HG03469 (cell line): ENCODE data around the gene WDR18.

Experiments used
- ATAC-seq: cut with Tn5 transposase; IDR thresholded peaks from one replicate; pipeline ENCODE4 v1.9.1; 2021; ENCODE audit warnings: mild to moderate bottlenecking, moderate library complexity, moderate number of reproducible peaks; ENCODE audit not compliant: unreplicated experiment

The WDR18 gene

DNA sequence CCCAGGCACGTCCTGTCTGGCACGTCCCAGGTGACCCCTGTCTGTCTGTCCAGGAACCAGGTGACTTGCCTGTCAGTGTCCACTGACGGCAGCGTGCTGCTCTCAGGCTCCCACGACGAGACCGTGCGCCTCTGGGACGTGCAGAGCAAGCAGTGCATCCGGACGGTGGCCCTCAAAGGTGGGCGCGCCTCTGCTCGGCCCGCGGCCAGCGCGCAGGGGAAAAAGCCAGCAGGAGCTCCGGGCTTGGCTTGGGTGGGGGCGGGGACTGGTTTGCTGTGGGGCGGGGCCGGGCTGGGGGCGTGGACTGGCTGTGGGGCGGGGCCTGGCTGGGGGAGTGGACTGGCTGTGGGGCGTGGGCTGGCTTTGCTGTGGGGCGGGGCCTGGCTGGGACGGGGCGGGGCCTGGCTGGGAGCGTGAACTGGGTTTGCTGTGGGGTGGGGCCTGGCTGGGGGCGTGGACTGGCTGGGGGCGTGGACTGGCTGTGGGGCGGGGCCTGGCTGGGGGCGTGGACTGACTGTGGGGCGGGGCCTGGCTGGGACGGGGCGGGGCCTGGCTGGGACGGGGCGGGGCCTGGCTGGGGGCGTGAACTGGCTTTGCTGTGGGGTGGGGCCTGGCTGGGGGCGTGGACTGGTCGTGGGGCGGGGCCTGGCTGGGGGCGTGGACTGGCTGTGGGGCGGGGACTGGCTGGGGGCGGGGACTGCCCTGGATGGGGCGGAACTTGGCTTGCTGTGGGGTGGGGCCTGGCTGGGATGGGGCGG lies 7.2 kb downstream of the WDR18 start:
- no peak for ATAC-seq

DNA sequence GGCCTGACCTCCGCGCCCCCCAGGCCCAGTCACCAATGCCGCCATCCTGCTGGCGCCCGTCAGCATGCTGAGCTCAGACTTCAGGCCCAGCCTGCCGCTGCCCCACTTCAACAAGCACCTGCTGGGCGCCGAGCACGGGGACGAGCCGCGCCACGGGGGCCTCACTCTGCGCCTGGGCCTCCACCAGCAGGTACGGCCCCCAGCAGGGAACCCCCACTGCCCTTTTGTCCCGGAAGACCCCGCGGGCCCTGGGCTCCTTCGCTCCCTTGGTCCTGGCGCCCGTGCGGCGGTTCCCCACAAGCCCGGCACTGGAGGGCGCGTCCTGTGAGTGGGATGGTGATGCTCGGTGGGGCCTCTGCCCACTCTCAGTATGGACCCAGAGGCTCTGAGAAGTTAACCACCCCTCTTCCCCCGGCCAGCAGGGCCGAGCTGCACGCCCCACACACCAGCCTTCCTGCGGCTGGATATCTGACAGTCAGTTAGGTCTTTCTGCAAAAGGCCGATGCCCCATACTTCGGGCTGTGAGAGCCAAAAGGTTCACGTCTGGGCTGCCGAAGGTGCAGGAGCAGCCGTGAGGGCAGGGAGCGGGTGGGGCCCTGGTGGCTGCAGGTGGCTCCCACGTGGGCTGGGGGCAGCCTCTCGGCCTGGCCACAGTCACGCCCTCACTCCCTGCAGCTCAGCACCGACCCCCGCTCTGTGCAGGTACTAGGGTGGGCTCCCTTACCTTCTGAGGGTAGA lies 8.0 kb downstream of the WDR18 start:
- ATAC-seq: no peak

DNA sequence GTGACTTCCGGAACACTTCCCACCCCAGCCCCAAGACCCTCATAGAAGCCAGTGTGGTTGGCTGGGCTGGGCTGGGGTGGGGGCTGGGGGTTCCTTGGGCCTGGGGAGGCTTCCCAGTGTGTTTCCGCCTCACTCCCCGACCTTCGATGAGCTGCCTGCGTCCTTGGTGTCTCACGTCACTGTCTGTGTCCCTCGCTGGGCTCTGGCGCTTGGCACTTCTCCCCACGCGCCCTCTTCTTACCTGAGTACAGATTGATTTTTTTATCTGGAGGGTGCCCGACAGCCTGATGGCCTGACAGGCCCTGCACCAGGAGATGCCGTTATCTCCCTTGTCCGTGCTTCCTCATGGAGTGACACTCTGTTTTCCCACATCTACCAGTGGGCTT lies 8.5 kb downstream of the WDR18 start:
- no peak for ATAC-seq

DNA sequence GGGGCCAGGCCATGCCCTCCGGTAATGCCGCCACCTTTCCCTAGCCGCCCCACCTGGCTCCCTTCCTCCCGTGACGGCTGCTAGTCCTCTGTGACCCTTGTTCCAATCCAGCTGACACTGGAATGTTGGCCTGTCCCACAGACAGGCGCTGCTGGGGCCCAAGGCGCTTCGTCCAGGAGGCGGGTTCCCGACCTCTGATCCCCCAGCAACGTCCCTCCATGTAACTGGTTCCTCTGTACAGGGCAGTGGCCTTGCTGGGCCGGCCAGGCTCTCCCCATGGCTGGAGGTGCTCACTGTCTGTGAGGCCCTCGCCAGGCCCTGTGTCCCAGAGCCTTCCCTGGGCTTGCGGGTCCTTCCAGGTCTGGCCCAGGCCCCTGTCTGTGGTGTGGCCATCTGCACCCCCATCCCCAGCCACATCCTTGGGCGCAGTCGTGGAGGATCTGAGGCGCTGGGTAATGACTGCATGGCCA lies 9.3 kb downstream of the WDR18 start:
- ATAC-seq: no peak

DNA sequence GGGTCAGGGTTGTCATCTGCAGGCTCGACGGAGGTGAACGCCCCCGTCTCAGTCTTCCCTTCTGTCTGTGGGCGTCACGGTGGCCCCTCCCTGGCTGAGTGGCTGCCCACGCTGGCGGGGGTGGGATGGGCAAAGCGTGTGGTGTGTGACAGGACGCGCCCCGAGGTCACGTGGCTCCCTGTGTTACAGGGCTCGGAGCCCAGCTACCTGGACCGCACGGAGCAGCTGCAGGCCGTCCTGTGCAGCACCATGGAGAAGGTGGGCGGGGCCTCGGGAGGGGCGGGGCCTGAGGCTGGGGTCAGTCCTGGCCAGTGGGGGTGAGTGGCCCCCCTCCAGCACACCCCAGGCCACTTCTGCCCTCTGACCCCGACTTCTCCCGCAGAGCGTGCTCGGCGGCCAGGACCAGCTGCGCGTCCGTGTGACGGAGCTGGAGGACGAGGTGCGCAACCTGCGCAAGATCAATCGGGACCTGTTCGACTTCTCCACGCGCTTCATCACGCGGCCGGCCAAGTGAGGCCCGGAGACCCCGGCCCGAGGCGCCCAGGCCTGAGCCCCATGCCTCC lies 9.8 kb downstream of the WDR18 start:
- ATAC-seq: no peak

DNA sequence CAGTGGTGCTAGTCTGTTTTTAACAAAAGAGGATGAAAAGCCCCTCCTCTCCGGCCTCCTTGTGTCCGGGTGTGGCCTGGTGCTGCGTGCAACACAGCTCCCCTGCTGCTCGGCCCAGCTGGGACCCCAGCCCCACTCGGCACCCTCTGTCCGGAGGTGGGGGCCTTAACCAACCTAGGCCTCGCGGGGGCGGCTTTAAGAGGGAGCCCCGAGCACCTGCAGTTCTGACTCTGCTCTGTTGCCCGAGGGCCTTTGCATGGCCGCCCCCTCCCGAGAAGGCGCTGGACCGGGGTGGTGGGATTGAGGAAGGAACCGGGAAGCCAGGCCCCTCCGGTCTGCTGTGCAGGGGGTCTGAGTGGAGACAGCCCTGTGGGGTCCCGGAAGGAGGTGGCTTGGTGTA lies 10.4 kb downstream of the WDR18 start:
- ATAC-seq: no peak

DNA sequence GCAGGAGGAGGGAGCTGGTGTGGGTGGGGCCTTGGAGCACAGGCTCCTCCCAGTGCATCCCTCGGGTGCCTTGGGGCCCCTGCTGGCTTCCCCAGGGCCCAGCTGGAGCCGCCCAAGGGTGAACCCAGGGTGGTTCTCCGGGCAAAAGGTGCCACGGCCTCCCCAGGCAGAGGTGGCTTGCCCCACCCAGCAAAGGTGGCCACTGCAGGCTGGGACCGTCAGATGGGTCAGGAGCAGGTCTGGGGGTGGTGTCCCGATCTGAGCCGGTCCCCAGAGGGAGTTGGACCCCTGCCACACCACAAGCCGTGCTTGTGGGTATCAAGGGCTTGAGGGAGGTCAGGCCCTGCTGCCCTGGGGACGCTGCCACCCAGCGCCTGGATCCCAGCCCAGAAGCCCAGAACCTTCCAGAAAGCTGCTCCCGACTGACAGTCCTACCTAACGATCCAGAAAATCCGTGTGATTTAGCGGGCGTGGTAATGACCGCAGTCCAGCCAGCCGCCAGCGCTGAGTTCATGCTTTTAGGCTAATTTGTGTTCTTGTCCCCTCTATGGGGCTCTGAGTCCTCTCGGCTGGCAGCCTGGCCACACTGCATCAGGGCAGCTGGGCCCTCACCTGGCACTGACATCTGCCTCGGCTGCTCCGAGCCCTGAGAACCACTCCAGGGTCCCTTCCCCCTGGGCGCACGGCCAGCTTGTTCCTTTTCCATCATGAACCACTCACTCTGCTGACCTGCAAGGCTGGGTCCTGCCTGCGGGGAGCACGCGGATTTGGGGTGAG lies 11.1 kb downstream of the WDR18 start:
- ATAC-seq: no peak

DNA sequence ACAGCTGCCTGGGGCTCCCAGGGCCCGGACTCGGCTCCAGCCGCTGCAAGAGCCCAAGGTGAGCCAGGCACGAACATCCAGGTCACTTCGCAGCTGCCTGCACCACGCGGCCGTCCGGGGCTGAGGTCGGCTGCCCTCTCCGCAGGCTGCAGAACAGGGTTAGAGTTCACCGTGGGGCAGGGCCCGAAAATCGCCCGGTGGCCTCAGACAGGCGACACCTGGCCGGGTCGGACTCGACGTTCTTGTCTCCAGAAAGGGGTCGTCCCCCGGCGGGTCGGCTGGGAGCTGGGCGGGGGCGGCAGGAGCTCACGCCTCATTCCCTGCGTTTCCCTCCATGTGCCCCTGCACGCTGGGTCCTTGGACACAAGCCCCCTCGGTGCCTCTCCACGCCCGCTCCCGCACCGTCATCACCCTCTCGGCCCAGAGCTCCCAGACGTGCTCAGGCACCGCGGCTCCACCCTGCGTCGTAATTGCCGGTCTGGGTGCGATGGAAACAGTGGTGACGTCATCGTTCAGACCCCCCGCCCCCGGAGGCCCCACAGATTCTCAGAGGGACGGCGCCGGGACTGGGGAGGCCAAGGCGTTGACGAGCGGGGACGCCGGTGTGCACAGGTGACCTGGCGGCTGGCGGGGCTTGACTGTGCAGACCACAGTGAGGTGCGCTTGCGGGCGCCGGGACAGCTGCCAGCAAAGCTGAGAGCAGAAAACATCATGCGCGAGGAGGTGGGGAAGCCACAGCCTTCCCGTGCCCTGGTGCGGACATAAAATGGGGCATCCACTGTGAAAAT lies 12.1 kb downstream of the WDR18 start:
- no peak for ATAC-seq

DNA sequence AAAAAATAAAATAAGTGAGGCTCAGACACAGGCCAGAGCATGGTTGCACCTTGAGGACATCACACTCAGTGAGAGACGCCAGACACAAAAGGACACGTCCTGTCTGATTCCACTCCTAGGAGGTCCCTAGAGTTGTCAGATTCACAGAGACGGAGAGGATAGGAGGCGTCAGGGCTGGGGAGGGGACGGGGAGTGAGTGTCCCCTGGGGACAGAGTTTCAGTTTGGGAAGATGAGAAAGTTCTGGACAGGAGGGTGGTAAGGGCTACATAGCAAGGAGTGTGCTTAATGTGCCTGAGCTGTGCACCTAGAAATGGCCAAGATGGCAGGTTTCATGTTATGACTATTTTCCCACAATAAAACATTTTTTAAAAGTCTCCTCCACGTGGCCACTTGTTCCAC lies 13.9 kb downstream of the WDR18 start:
- no peak for ATAC-seq

DNA sequence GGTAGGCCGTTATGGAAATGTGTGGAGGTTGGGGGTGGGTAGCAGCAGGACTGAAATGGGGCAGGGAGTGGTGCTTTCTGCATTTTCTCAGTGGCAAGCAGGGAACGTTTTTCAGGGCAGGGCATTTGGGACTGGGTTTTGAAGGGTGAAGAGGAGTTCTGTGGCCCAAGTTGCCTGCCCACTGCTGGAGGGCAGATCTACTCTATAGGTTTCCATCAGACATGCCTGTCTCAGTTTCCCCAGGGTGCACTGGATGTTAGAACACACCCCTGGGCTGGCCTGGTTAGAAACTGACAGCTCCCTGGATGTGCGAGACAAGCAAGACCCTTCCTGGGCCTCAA lies 15.2 kb downstream of the WDR18 start:
- ATAC-seq: no peak

DNA sequence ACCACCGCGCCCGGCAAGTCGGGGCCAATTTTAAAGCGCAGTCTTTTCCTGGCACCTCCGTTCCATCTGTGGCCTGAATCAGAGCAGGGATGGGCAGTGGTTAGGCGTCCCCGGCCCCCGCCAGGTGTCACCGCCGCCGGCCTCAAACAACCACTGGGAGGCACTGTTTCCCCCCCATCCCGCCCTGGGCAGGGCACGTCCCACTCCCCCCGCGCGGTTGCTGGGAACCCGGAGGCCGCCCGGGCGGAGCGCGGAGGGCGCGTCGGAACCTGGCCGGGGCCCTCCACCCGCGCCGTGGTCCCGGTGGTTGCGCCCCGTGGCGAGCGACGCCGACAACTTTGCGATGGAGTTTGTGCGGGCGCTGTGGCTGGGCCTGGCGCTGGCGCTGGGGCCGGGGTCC lies 15.9 kb downstream of the WDR18 start, which contains the start of gene GRIN3B:
Gene GRIN3B (plus strand): TSS at position 325 of the 400 bp plus-strand sequence. CDS start 19 bp downstream, at position 344.
- ATAC-seq: no peak

DNA sequence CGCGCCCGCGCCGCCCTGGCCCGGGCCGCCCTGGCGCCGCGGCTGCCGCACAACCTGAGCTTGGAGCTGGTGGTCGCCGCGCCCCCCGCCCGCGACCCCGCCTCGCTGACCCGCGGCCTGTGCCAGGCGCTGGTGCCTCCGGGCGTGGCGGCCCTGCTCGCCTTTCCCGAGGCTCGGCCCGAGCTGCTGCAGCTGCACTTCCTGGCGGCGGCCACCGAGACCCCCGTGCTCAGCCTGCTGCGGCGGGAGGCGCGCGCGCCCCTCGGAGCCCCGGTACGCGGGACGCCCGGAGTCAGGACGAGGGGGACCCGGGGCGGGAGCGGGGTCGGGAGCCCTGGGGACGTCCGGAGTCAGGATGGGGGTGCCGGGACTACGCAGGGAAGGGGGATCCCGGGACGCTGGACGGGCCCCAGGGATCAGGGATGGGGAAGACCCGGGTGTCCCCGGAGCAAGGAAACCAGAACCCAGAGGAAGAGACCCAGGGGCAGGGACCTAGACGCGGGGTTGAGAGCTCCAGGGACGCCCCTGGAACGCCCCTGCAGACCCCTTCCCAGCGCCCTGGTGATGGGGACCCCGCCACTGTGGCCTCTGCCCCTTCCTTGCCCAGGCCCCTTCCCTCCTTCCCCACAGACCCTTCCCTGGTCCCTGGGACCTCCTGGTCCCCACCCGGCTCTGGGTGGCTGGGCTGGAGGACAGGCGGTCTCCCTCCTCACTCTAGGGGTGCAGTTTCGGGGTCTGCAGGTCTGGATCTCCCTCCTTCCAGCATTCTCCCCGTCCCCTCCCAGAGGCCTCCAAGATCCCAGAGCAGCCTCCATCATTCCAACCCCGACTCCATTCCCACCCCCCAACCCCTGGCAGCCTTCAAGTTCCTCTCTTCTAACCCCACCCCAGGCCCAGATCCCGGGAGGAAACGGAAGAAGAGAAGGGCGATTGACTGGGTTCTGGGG lies 16.7 kb downstream of the WDR18 start:
- no peak for ATAC-seq

DNA sequence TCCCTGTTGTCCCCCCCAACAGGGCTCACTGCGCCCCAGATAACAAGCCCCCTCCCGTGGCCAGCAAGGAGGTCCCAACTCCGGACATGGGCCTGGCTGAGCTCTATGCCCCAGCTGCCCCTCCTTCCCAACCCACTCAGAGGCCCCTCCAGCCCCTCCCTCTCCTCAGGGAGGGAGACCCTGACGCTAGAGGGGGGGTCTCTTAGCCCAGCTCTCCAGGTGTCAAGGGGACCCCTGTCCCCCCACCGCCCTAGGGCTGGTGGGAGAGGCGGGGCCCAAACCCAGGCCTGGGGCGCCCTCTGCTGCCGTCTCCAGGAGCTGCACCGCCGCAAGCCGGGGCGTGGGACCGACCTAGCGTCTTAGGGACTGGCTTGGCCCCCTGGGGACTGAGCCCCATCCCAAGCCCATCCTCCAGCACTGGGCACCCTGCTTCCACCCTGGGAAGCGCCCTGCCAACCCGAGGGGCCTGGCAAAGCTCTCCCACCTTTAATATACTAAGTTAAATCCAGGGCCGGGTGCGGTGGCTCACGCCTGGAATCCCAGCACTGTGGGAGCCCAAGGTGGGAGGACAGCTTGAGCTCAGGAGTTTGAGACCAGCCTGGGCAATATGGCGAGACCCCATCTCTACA lies 17.5 kb downstream of the WDR18 start:
- no peak for ATAC-seq

DNA sequence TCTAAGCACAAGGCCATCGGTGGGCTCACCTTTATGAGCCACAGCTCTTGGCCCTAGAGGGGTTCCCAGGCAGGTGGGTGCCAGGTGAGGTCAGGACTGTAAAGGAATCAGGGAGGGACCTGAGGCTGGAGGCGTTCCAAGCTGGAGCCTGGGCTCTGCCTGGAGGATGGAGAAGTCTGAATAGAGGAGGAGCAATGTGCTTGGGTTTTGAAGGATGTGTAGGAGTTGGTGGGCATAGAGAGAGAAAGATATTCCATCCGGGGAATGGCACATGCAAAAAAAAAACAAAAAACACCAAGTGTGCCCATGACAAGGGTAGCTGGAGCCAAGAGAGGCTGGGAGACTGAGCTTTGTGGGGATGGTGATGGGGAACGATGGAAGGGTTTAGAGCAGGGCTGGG lies 18.5 kb downstream of the WDR18 start:
- ATAC-seq: no peak

DNA sequence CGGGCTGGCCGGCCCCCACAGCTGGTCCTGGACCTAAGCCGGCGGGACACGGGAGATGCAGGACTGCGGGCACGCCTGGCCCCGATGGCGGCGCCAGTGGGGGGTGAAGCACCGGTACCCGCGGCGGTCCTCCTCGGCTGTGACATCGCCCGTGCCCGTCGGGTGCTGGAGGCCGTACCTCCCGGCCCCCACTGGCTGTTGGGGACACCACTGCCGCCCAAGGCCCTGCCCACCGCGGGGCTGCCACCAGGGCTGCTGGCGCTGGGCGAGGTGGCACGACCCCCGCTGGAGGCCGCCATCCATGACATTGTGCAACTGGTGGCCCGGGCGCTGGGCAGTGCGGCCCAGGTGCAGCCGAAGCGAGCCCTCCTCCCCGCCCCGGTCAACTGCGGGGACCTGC lies 19.1 kb downstream of the WDR18 start:
- ATAC-seq: no peak

DNA sequence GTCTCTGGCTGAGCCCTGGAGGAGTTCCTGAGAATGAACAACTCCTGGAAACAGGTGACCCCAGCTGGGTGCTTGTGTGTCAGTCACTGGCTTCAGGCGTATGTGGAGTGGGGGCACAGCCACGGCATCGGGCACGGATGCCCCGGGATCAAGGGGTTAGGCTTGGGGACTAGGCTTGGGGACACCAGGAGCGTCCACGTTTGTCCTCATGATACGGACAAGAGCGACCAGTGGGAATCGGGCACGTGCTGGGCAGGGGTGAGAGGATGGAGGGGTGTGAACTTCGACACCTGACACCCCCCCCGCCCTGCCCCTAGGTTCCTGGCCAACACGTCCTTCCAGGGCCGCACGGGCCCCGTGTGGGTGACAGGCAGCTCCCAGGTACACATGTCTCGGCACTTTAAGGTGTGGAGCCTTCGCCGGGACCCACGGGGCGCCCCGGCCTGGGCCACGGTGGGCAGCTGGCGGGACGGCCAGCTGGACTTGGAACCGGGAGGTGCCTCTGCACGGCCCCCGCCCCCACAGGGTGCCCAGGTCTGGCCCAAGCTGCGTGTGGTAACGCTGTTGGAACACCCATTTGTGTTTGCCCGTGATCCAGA lies 20.2 kb downstream of the WDR18 start:
- no peak for ATAC-seq

DNA sequence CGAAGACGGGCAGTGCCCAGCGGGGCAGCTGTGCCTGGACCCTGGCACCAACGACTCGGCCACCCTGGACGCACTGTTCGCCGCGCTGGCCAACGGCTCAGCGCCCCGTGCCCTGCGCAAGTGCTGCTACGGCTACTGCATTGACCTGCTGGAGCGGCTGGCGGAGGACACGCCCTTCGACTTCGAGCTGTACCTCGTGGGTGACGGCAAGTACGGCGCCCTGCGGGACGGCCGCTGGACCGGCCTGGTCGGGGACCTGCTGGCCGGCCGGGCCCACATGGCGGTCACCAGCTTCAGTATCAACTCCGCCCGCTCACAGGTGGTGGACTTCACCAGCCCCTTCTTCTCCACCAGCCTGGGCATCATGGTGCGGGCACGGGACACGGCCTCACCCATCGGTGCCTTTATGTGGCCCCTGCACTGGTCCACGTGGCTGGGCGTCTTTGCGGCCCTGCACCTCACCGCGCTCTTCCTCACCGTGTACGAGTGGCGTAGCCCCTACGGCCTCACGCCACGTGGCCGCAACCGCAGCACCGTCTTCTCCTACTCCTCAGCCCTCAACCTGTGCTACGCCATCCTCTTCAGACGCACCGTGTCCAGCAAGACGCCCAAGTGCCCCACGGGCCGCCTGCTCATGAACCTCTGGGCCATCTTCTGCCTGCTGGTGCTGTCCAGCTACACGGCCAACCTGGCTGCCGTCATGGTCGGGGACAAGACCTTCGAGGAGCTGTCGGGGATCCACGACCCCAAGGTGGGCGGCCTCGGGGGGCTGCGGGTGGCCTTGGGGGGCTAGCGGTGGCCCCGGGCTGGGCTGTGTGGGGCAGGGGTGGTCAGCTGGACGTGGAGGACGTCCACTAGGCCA lies 20.9 kb downstream of the WDR18 start:
- no peak for ATAC-seq
